GM23338 (cell line): ENCODE results near the gene SPOUT1.

Experiments used
- CREB1 ChIP-seq: fragments of 250-450 bp; sonication (Bioruptor Pico); IDR thresholded peaks from 2 replicates; pipeline ENCODE4 v1.5.0; 2020; ENCODE audit warnings: low read depth, mild to moderate bottlenecking, moderate library complexity
- CTCF ChIP-seq, 2 experiments: fragments of 200-600 bp in 1 of 2; sonication (generic) in 1 of 2; conservative IDR thresholded peaks; 2 replicates each; pipeline versions ENCODE4 v1.5.1 to v1.6.1; 2016 to 2017; ENCODE audit warnings: antibody characterized with exemption in 2 of 2, low read depth in 2 of 2, mild to moderate bottlenecking in 2 of 2, moderate library complexity in 1 of 2
- ZNF462 ChIP-seq: fragments of 250-450 bp; sonication (Bioruptor Pico); IDR thresholded peaks from 2 replicates; pipeline ENCODE4 v1.5.0; 2020; ENCODE audit warnings: mild to moderate bottlenecking, moderate library complexity

GRCh38 chr9:128820665-128821583 is 8.7 kb downstream of the SPOUT1 start:
- TF ChIP-seq CTCF (conservative IDR thresholded peaks at IDR 0.05; ENCODE audit: low read depth in 2 of 2) (no peak), CREB1 (CRISPR knock-in tag) (no peak), ZNF462 (CRISPR knock-in tag) (no peak)
